ENCODE measurements around the gene SLC9A3.

SLC9A3 gene

DNA sequence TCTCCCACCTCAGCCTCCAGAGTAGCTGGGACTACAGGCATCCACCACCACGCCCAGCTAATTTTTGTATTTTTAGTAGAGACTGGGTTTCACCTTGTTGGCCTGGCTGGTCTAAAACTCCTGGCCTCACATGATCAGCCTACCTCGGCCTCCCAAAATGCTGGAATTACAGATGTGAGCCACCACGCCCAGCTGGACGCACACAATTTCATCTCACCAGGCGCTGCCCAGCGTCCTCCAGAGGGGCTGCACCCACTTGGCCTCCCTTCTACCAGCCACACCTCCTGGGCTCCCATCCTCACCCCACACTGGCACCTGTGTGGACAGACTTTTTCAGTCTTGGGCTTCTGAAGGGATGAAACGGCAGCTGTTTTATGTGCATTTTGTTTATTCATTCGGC, 85.1 kb downstream of the SLC9A3 start:
- TF ChIP-seq, protein P1, sequence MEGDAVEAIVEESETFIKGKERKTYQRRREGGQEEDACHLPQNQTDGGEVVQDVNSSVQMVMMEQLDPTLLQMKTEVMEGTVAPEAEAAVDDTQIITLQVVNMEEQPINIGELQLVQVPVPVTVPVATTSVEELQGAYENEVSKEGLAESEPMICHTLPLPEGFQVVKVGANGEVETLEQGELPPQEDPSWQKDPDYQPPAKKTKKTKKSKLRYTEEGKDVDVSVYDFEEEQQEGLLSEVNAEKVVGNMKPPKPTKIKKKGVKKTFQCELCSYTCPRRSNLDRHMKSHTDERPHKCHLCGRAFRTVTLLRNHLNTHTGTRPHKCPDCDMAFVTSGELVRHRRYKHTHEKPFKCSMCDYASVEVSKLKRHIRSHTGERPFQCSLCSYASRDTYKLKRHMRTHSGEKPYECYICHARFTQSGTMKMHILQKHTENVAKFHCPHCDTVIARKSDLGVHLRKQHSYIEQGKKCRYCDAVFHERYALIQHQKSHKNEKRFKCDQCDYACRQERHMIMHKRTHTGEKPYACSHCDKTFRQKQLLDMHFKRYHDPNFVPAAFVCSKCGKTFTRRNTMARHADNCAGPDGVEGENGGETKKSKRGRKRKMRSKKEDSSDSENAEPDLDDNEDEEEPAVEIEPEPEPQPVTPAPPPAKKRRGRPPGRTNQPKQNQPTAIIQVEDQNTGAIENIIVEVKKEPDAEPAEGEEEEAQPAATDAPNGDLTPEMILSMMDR (IDR thresholded peaks at IDR 0.05; ENCODE audit: borderline replicate concordance, control extremely low read depth, extremely low read depth, insufficient read depth, missing control alignments), result no peak
- DNase-seq (ENCODE audit: low spot score), result no peak
- in situ Hi-C loops (cut with MboI; ENCODE audit: low sequenced_read_pairs, unreplicated experiment), result loop anchor here (10.0 kb wide), 1 partner anchor 124 kb away; no protein-coding TSS in a partner anchor

- TF ChIP-seq, protein P1 (IDR thresholded peaks at IDR 0.05; ENCODE audit: borderline replicate concordance, control extremely low read depth, extremely low read depth, insufficient read depth, missing control alignments), result no peak
- DNase-seq (ENCODE audit: low spot score), result no peak
- in situ Hi-C loops (cut with MboI; ENCODE audit: low sequenced_read_pairs, unreplicated experiment), result loop anchor here (10.0 kb wide), 1 partner anchor 124 kb away; no protein-coding TSS in a partner anchor
These were observed 85.7 kb downstream of the SLC9A3 start for GRCh38 chr5:438481-438981.

- TF ChIP-seq, protein P1 (IDR thresholded peaks at IDR 0.05; ENCODE audit: borderline replicate concordance, control extremely low read depth, extremely low read depth, insufficient read depth, missing control alignments), result no peak
- DNase-seq (ENCODE audit: low spot score), result no peak
- in situ Hi-C loops (cut with MboI; ENCODE audit: low sequenced_read_pairs, unreplicated experiment), result loop anchor here (10.0 kb wide), 1 partner anchor 123 kb away; no protein-coding TSS in a partner anchor
These were observed 86.9 kb downstream of the SLC9A3 start for GRCh38 chr5:437281-437771.

DNA sequence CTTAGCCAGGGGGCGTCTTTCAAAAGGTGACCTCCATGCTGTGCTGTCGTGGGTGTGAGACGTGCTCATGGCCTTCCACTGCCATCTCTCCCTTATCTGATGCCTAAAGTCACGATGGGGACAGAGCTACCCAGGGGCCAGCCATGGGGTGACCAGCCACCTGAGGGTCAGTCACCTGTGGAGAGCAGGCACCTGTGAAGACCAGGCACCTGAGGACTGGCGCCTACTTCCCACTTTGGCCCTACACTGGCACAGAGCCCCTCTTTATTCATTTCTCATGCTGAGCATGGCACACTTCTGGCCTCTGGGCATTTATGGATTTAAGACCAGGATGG, 87.6 kb downstream of the SLC9A3 start:
- TF ChIP-seq, protein P1 (IDR thresholded peaks at IDR 0.05; ENCODE audit: borderline replicate concordance, control extremely low read depth, extremely low read depth, insufficient read depth, missing control alignments), result no peak
- in situ Hi-C loops (cut with MboI; ENCODE audit: low sequenced_read_pairs, unreplicated experiment), result loop anchor here (10.0 kb wide), 1 partner anchor 122 kb away; no protein-coding TSS in a partner anchor

DNA sequence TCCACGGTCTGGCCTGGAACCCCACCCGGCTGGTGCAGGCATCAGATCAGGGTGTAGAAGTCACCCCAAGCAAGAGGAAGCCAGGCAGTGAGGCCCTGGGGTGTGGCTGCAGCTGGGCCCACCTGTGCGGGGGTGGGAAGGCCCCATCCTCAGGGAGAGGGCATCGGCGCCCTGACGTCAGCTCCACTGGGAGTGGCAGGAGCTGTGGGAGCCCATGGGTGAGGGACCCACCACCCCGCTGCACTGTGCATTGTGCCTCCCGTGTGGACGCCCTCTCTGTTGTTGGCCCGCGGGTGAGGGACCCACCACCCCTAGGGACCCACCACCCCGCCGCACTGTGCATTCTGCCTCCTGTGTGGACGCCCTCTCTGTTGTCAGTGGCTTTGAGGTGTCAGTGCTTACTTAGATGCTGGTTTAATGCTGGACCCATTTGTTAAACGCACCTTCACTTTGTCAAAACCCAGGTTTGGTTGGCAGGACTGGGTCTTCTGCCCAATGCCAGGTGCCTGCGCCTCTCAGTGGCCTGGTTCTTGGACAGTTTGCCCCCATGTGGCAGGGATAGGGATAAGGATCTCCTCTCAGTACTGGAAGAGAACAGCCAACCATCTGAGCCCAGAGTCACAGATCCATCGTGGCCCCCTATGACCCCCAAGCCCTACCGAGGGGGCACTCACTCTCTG, 88.1 kb downstream of the SLC9A3 start:
- no peak for DNase-seq (ENCODE audit: low spot score)
- in situ Hi-C loops (cut with MboI; ENCODE audit: low sequenced_read_pairs, unreplicated experiment), result loop anchor here (10.0 kb wide), 1 partner anchor 121 kb away; no protein-coding TSS in a partner anchor
- TF ChIP-seq, protein P1 (IDR thresholded peaks at IDR 0.05; ENCODE audit: borderline replicate concordance, control extremely low read depth, extremely low read depth, insufficient read depth, missing control alignments), result no peak

More for the DNA sequence above, 87.6 kb downstream of the SLC9A3 start:
- DNase-seq (ENCODE audit: low spot score), result no peak

GRCh38 chr5:435156-435790, 89.0 kb downstream of the SLC9A3 start:
- in situ Hi-C loops (cut with MboI; ENCODE audit: low sequenced_read_pairs, unreplicated experiment), result loop anchor here (10.0 kb wide), 1 partner anchor 120 kb away; no protein-coding TSS in a partner anchor

More at GRCh38 chr5:435156-435790, 89.0 kb downstream of the SLC9A3 start:
- DNase-seq (ENCODE audit: low spot score), result no peak
- TF ChIP-seq, protein P1 (IDR thresholded peaks at IDR 0.05; ENCODE audit: borderline replicate concordance, control extremely low read depth, extremely low read depth, insufficient read depth, missing control alignments), result no peak

Data from GM13976 (cell line).